Endothelial cell of umbilical vein (primary cell): Measurements from ENCODE around the gene MOGAT3. TPM values are rescaled to one million over a fixed set of nuclear protein-coding genes. Genes with fewer than 3 reads are reported as not detected.

ENCODE experiments used
- BruUV-seq: library from RNA; stranded (reverse); fragments of 400-500 nt; replicated peaks from 2 replicates; lab custom pipeline; 2021; lab: Mats Ljungman, UMichigan
- CTCF ChIA-PET: fragments of 300-600, 350-600 bp; sonication (Branson Sonifier 250); formaldehyde crosslinking; loops from one replicate; lab custom pipeline; 2021; ENCODE audit warnings: antibody characterized with exemption, inconsistent platforms; lab: Charles Lee
- POLR2A ChIA-PET: fragments of 300-600, 350-600 bp; sonication (Branson Sonifier 250); formaldehyde crosslinking; loops from one replicate; lab custom pipeline; 2021; ENCODE audit warnings: antibody characterized with exemption, inconsistent platforms; lab: Charles Lee
- DNase-seq: peaks from one replicate; pipeline ENCODE4 v3.0.0-alpha.2; 2011; ENCODE audit warnings: low read depth, low spot score
- FAIRE-seq: peaks from 2 replicates; lab custom pipeline; 2011; peaks lifted over from hg19 to GRCh38; lab: Jason Lieb, UNC
- H2AFZ ChIP-seq: 2 replicates; pipeline ENCODE4 v1.6.0; 2012; ENCODE audit warnings: low read depth, low read length, control low read depth, inconsistent platforms
- H3K27ac ChIP-seq: 2 replicates; pipeline ENCODE4 v1.5.1; 2011; ENCODE audit warnings: low read depth, mild to moderate bottlenecking, control low read depth, low read length, moderate library complexity; ENCODE audit not compliant: insufficient read depth
- H3K27me3 ChIP-seq, 2 experiments: 2 replicates each; pipeline versions ENCODE4 v1.6.0 to v1.6.1; 2011; ENCODE audit warnings: low read length in 2 of 2, mixed read lengths in 1 of 2; ENCODE audit not compliant: control insufficient read depth in 2 of 2, insufficient read depth in 2 of 2
- H3K36me3 ChIP-seq, 2 experiments: 2 replicates in 1 of 2; 3 replicates in 1 of 2; pipeline ENCODE4 v1.5.1; 2011; ENCODE audit warnings: low read length in 2 of 2, mild to moderate bottlenecking in 1 of 2, moderate library complexity in 1 of 2; ENCODE audit not compliant: control insufficient read depth in 2 of 2, insufficient read depth in 2 of 2; ENCODE audit errors: extremely low read depth in 1 of 2
- H3K4me1 ChIP-seq: 3 replicates; pipeline ENCODE4 v1.5.1; 2011; ENCODE audit warnings: mild to moderate bottlenecking, low read length; ENCODE audit not compliant: control insufficient read depth, insufficient read depth; ENCODE audit errors: extremely low read depth
- H3K4me2 ChIP-seq: 2 replicates; pipeline ENCODE4 v1.6.1; 2011; ENCODE audit warnings: low read length, control low read depth, mixed read lengths; ENCODE audit not compliant: insufficient read depth
- H3K4me3 ChIP-seq, 3 experiments: fragments of 200-600 bp in 1 of 3; sonication (generic), shearing (Covaris generic) in 1 of 3; replicated peaks in 1 of 3; 2 replicates each; pipeline ENCODE4 v1.5.1; 2011 to 2016; ENCODE audit warnings: control low read depth in 3 of 3, low read length in 3 of 3, mild to moderate bottlenecking in 2 of 3, inconsistent platforms in 1 of 3, low read depth in 1 of 3, moderate library complexity in 1 of 3; ENCODE audit not compliant: insufficient read depth in 1 of 3
- H3K79me2 ChIP-seq: 2 replicates; pipeline ENCODE4 v1.6.0; 2012; ENCODE audit warnings: low read length, inconsistent platforms; ENCODE audit not compliant: control insufficient read depth, insufficient read depth
- H3K9ac ChIP-seq: replicated peaks from 2 replicates; pipeline ENCODE3; 2011; ENCODE audit warnings: low read length, control low read depth; ENCODE audit not compliant: insufficient read depth; ENCODE audit errors: extremely low read depth
- H3K9me1 ChIP-seq: replicated peaks from 3 replicates; pipeline ENCODE4 v1.6.0; 2011; ENCODE audit warnings: mild to moderate bottlenecking, low read length; ENCODE audit not compliant: control insufficient read depth, insufficient read depth; ENCODE audit errors: extremely low read depth
- H3K9me3 ChIP-seq: replicated peaks from 2 replicates; pipeline ENCODE4 v1.5.1; 2012; ENCODE audit warnings: low read length, inconsistent platforms; ENCODE audit not compliant: control insufficient read depth, insufficient read depth
- H4K20me1 ChIP-seq: replicated peaks from 2 replicates; pipeline ENCODE3; 2011; ENCODE audit warnings: mild to moderate bottlenecking, low read length; ENCODE audit not compliant: control insufficient read depth, insufficient read depth; ENCODE audit errors: extremely low read depth
- CTCF ChIP-seq, 2 donors: IDR thresholded peaks; 1 replicate in 1 of 2; 2 replicates in 1 of 2; pipeline ENCODE4 v1.5.1; 2011; ENCODE audit warnings: low read length in 2 of 2, mild to moderate bottlenecking in 2 of 2, moderate library complexity in 2 of 2, control low read depth in 1 of 2, inconsistent platforms in 1 of 2, low read depth in 1 of 2; ENCODE audit not compliant: insufficient read depth in 1 of 2; ENCODE audit errors: extremely low read depth in 1 of 2
- EZH2 ChIP-seq: IDR thresholded peaks from 2 replicates; pipeline ENCODE4 v1.6.1; 2012; ENCODE audit warnings: borderline replicate concordance, low read depth, mild to moderate bottlenecking, moderate library complexity, low read length, inconsistent platforms; ENCODE audit not compliant: severe bottlenecking
- FOS ChIP-seq: IDR thresholded peaks from 2 replicates; pipeline ENCODE4 v1.6.1; 2011; ENCODE audit warnings: mild to moderate bottlenecking, low read length, moderate library complexity, borderline replicate concordance; ENCODE audit not compliant: insufficient read depth
- GATA2 ChIP-seq: IDR thresholded peaks from 2 replicates; pipeline ENCODE4 v1.7.0; 2011; ENCODE audit warnings: low read depth, mild to moderate bottlenecking, moderate library complexity, mixed read lengths, low read length; ENCODE audit not compliant: insufficient read length, insufficient read depth
- JUN ChIP-seq: IDR thresholded peaks from 2 replicates; pipeline ENCODE4 v1.6.1; 2011; ENCODE audit warnings: borderline replicate concordance, low read depth; ENCODE audit not compliant: insufficient read length, insufficient read depth
- MAX ChIP-seq: IDR thresholded peaks from 2 replicates; pipeline ENCODE4 v1.6.1; 2011; ENCODE audit not compliant: insufficient read depth, insufficient read length
- MYC ChIP-seq: IDR thresholded peaks from one replicate; pipeline ENCODE4 v1.6.1; 2011; ENCODE audit warnings: mild to moderate bottlenecking, low read depth, low read length
- POLR2A ChIP-seq: IDR thresholded peaks from 2 replicates; pipeline ENCODE4 v1.6.1; 2012; ENCODE audit warnings: low read depth, mild to moderate bottlenecking, control low read depth, low read length
- POLR2AphosphoS5 ChIP-seq: IDR thresholded peaks from 2 replicates; pipeline ENCODE4 v1.6.1; 2012; ENCODE audit warnings: low read depth, mild to moderate bottlenecking, control low read depth, low read length, moderate library complexity; ENCODE audit not compliant: insufficient read depth
- dilution Hi-C: fragments of 300-500 bp; cut with MboI; formaldehyde crosslinking; loops from one replicate; pipeline ENCODE4 v1.15.0; 2019; ENCODE audit warnings: low sequenced_read_pairs; ENCODE audit not compliant: extremely low pct_ligation_motif_present
- intact Hi-C: fragments of 100-400 bp; cut with micrococcal nuclease; formaldehyde crosslinking; loops from one replicate; pipeline ENCODE4 v1.10.0; 2022
- polyA plus RNA-seq, 4 experiments: library from polyadenylated mRNA; depleted of rRNA in 3 of 4; stranded (reverse) in 3 of 4; unstranded in 1 of 4; fragments of >200 nt; gene quantifications; 2 replicates each; pipeline versions ENCODE4 v1.2.1 to v1.2.3, GENCODE V29; 2011 to 2012; ENCODE audit warnings: missing spikeins in 1 of 4
- total RNA-seq: library from RNA; stranded (reverse); gene quantifications from 2 replicates; pipeline ENCODE4 v1.2.3, GENCODE V29; 2021

The MOGAT3 gene
- total and polyA plus RNA-seq, 2 donors (not counting 3 experiments of a cell fraction or from before 2014, with no cell fraction given) = not detected

- Histone ChIP-seq H3K27ac (no peak overlapping the region), H3K36me3 (peaks cover 2 to 8% of the 10 kb centered on the region in 2 experiments), H3K9me1 (no peaks in the 10 kb centered on the region), H3K4me2 (no peak overlapping the region), H2AFZ (no peak overlapping the region), H3K27me3 (no peaks in the 10 kb centered on the region), H3K4me1 (peaks cover 5% of the 10 kb centered on the region), H3K9me3 (no peaks in the 10 kb centered on the region), H3K9ac (no peak overlapping the region), H4K20me1 (no peaks in the 10 kb centered on the region), H3K4me3 (no peak overlapping the region), H3K79me2 (peaks cover 27% of the 10 kb centered on the region)
- DNase-seq (no peak), FAIRE-seq (no peak)
- CTCF ChIA-PET = no interaction called here
- POLR2A ChIA-PET = no interaction called here
- intact Hi-C loops (no loop called here), dilution Hi-C loops (no loop called here)
- no TSS peak for BruUV-seq
- TF ChIP-seq JUN (no peak), EZH2 (no peak), MAX (no peak), MYC (no peak)
Observed at GRCh38 chr7:101223528-101223927, 22.7 kb upstream of the MOGAT3 start.

GRCh38 chr7:101222275-101222830 is 21.5 kb upstream of the MOGAT3 start:
- no peak overlapping the region for H3K9ac ChIP-seq
- no peak for DNase-seq
- dilution Hi-C loops = no loop called here
- H3K27me3 ChIP-seq = no peaks in the 10 kb centered on the region
- BruUV-seq = no TSS peak
- H3K79me2 ChIP-seq = peaks cover 31% of the 10 kb centered on the region
- no peak overlapping the region for H3K4me3 ChIP-seq
- H3K27ac ChIP-seq = no peak overlapping the region
- intact Hi-C loops = no loop called here
- peaks cover 2 to 6% of the 10 kb centered on the region in 2 experiments for H3K36me3 ChIP-seq
- POLR2A ChIA-PET = no interaction called here
- H2AFZ ChIP-seq = no peak overlapping the region
- H4K20me1 ChIP-seq = no peaks in the 10 kb centered on the region
- CTCF ChIA-PET = interaction anchor here (1.3 to 1.4 kb wide), 2 partner anchors 9 to 22 kb away, joined by 3 to 4 read pairs; no protein-coding TSS in a partner anchor
- H3K9me3 ChIP-seq = no peaks in the 10 kb centered on the region
- H3K9me1 ChIP-seq = no peaks in the 10 kb centered on the region
- H3K4me1 ChIP-seq = peaks cover 7% of the 10 kb centered on the region
- TF ChIP-seq POLR2A = no peak
- no peak for TF ChIP-seq POLR2AphosphoS5
- no peak for TF ChIP-seq EZH2
- no peak for TF ChIP-seq MAX
- no peak for TF ChIP-seq CTCF (IDR thresholded peaks at IDR 0.05; ENCODE audit: extremely low read depth in 1 of 2, insufficient read depth in 1 of 2, low read depth in 1 of 2, low read length in 2 of 2)
- no peak for TF ChIP-seq JUN
- TF ChIP-seq GATA2 = no peak
- no peak for TF ChIP-seq FOS
- no peak for TF ChIP-seq MYC
- H3K4me2 ChIP-seq = no peak overlapping the region
- FAIRE-seq = no peak
